GM19099 (cell line): ENCODE data around the gene SLC30A4.

Experiments used
- POLR2A ChIP-seq: IDR thresholded peaks from 3 replicates; pipeline ENCODE4 v1.6.1; 2011; ENCODE audit warnings: low read depth; ENCODE audit not compliant: insufficient read length; ENCODE audit errors: extremely low read depth

The SLC30A4 gene

GRCh38 chr15:45471151-45471550 is 51.4 kb downstream of the SLC30A4 start:
- no peak for TF ChIP-seq POLR2A

DNA sequence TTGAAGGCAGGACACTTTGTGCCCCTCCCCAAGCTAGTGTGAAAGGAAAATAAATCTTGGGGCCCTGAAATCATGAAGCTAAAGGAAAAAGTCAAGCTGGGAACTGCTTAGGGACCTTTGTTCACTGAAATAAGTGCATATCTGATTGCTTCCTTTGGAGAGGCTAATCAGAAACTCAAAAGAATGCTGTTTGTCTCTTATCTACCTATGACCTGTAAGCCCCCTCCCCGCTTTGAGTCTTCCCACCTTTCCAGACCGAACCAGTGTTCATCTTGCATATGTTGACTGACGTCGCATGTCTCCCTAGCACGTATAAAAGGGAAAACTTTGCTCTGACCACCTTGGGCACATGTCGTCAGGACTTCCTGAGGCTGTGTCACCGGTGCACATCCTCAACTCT is 53.1 kb downstream of the SLC30A4 start:
- no peak for TF ChIP-seq POLR2A

DNA sequence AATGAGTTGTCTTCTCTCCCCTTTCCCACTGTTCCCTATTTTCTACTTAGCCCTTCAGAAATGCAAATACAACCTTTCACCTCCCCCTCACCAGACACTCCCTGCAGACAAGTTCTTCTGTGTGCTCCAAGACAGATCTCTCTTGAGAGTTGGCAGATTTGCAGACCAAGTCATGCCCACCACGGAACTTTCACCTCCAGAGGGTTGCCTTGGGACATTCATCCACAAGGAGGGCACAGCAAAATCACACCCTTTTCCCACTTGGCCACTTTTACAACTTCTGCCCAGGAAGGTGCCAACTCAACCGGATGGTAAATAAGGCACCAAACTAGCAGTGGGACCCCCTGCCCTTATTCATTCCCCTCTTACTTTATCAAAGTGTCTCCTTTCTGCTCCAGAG is 53.5 kb downstream of the SLC30A4 start:
- TF ChIP-seq POLR2A, result no peak

DNA sequence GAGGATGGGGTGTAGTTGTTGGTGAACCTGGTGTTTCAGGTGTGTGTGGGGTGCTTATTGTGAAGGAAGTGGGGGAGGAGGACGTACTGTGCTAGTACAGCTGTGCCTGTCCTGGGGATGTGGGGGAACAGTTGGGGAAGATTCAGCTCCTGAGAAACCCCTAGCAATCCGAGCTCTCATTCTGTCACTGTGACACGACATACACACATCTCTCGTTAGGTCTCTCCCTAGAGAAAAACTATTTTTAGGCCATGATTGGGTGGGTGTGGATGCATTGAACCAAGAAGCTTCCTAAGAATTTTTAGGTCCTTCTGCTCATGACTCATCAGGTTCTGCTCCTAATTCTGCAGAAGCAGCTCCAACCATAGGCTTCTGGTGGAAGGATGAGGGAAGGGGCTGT is 54.3 kb downstream of the SLC30A4 start:
- no peak for TF ChIP-seq POLR2A

DNA sequence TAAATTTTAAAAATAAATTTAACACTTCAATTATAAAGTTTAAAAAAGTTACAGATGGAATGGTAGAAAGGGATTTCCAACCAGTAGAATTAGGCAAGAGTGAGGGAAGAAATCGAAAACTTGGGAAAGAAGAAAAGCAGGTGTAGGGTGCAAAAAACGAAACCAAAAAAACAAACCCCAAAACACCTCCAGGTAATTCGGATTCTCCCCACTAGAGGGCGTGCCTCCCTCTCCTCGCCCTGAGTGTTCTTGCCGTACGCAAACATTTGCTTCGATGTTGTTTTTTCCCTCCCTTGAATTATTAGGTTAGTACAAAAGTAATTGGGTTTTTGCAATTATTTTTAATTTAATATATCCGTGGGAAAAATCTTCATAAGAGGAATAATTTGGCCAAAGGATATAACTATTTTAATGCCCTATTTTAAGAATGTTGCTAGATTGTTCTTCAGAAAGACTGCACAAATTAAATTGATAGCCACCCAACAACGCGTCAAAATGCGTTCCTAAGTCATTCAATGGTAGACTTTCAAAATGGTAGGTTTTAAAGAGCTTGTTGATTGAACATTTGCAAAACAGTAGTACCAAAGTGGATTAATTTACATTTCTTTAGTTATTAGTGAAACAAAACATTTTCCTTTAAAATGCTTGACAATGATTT is 63.7 kb downstream of the SLC30A4 start:
- TF ChIP-seq POLR2A, result no peak

GRCh38 chr15:45457641-45458539 is 64.7 kb downstream of the SLC30A4 start:
- no peak for TF ChIP-seq POLR2A

DNA sequence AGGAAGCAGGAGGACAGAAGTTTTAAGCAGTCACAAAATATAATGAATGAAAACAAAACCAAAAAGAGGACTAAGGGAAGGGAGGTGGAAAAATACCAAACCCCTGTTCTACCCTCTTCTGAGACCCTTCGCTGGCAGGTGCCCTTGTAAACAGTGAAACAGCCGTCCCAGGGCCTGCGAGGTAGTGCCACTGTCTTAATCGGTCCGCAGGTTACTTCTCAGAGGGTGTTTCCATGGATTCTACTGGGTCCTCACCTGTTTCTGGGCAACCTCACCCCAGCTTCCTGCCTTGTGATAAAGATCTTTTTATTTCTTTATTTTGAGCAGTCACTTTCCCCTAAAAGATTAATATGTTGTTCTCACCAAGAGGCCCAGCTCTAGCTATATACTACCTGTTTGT is 65.3 kb downstream of the SLC30A4 start:
- no peak for TF ChIP-seq POLR2A

DNA sequence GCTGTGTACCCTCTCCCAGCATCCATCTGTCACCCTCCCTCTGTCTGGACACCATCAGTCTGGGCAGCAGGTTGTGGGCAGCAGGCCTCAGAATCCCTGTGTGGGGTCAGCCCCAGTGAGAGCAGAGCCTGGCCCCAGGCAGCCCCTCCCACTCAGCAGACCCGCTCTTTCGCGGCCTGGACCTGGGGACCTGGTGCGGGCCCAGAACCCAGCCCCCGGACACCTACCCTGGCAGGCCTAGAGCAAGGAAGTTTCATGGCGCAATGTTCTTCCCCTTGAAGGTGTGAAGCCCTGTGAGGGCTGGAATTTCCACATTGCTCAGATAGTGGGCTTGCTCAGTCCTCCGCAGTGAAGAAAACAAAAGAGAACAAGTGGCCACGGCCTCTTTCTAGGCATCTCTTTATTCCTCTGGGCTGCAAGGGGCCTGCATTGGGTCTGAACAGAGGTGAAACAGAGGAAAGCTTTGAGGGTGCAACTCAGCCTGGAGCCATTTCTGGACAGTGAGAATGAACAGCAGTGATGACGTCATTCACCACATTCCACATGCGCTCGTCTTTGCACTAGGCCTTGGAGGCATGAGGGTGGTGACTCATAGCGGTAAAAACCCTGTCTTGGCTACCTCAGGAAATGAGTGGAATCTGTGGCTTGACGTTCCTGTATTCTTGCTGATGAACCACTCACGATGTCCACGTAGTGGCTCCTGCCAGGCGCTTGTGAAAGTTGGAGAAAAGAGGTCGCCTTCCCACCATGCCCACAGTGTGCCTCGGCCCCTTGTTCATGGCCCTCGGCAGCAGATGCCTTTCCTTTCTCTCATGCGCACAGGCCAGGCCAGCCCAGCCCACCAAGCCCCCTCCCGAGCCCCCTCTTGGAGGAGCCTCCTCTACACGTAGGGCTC is 66.1 kb downstream of the SLC30A4 start:
- TF ChIP-seq POLR2A, result no peak

DNA sequence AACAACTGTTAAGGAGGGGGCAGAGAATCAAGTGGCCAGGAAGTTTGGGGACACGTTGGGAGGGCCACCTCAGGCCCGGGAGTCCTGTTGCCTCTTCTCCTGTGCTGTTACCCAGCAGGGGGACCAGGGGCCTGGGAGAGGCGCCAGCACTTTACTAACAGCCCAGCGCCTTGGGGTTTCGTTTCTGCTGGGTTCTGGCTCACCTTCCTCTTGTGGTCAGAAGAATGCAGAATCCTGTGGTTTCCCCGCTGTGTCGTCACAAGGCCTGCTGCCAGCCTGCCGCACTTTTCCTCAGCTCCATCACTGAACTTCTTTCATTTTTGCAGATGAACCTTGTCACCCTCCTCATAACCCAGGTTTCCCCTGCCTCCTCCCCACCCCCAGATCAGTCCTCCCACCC is 67.7 kb downstream of the SLC30A4 start:
- no peak for TF ChIP-seq POLR2A

DNA sequence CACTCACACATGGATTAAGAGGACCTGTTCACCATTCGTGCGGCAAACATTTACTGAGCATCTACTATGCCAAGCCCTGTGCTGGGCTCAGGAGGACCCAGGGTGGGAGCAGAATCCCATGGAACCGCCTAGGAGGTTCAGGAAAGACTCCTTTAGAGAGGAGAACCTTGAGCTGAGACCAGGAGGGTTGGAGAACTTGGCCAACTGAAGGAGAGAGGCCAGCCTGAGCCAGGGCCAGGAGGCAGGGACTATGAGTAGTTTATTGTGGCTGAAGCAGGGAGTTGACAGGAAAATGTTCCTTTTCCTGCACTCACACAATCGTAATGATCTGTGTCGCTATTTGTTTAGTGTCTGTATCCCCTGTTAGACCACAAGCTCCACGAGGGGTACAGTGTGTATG is 71.3 kb downstream of the SLC30A4 start:
- no peak for TF ChIP-seq POLR2A

DNA sequence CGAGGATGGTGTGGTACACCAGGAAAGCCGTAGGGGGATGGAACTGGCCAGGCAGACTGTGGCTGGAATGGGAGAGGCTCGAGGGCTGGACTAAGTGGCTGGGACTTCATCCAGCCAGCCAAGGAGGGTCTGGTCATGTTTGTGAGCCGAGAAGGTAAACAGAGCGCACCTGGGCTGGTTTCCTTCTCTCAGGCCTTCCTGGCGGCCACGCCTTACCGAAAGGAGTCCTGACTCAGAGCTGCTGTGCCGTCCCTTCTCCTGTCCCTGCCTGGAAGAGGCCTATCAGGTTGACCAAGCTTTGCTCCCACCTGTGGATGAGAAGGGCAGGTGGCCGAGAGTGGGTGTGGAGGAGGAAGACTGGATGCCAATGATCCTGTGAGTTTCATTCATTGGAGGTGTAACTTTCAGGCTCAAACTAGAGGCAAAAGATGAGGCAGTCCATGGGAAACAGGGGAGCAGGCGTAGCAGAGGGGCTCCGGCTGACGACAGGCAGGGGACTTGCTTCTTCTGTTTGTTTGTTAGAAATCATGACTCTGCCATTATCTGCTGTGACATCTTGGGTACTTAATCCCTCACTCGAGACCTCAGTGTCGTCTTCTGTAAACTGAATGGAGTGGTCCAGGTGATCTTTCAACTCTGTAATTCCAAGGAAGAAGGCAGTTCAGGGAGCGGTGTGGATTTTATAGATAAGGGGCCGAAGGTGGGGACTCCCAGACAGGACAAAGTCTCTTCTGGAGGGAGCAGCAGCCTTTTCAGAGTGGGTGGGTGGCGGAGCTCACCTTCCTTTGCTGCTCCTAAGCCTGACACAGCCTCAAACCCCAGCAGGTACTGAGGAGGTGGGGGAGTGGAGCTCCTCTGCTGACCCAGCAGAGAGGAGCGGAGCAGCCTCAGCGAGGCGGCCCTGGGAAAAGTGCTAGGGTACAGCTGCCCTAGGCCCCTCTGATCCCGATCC is 72.4 kb downstream of the SLC30A4 start:
- no peak for TF ChIP-seq POLR2A

DNA sequence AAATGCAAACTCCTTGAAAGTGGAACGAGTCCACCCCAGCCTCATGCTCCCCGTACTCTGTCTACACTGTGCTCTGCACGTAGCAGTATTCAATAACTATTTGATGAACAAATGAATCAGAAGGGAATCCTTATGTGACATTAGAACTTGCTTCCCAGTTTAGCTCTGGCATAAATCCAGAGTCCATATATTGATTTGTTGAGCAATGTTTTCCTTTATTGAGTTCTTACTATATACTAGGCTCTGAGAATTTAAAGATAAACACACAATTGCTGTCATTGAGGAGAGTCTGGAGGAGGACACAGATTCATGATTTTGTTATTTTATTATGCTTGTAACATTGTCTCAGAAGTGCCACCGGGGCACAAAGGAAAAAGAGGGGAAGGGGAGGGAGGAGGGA is 73.2 kb downstream of the SLC30A4 start:
- no peak for TF ChIP-seq POLR2A

DNA sequence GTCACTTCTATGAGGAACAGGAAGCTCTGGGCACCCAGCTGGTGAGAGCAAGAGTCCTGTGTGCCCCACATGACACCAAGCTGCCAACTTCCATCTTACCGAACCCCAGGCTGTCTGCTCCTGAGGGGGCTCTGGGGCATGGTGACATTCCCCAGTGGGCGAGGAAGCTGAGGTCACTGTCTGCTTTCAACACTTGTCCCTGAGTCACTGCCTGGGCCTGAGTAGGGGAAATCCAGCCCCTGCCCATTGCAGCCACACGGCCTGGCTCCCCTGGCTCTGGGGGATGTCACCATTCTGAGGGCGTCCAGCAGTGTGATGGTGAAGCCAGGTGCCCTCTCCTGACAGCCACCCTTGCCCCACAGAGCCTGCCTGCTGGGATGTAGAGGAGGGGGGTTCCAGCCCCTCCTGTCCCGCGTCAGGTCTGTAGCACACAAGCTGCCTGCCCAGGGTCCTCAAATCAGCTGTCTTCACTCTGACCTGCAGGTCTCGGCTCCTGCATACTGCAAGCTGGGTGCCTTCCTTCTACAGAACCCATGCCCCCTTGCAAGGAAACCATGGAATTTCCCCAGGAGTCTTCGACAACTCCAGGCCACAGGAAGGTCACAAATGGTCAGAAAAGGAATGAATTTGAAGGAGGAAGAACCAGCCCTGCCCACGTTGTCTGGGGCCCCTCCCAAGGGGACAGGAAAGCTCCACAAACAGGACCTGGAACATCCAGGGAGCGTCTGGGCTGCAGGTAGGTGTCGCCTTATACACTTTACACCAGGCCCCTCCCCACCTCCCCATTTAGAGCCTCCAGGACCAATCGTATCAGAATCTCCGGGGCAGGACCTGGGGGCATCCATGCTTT is 74.3 kb downstream of the SLC30A4 start:
- TF ChIP-seq POLR2A, result no peak
